ENCODE data around the gene PRG3.

The PRG3 gene

DNA sequence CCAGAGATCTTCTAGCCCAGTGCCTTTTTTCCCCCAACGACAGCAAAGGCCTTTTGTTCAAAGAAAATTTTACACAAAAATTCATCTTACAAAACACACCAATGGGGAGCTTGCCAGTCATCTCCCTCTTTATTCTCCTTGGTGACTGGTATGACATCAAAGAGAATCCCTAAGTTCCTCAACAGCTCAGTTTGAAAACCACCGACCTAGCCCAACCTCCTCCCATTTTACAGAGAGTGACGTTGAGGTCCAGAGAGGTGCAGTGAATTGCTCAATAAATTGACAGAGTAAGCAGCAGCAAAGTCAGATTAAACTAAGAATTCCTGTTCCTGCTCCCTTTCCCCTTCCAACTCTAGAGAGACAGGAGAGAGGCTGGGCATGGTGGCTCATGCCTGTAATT, 38.2 kb upstream of the PRG3 start:
- TF ChIP-seq, protein P1, sequence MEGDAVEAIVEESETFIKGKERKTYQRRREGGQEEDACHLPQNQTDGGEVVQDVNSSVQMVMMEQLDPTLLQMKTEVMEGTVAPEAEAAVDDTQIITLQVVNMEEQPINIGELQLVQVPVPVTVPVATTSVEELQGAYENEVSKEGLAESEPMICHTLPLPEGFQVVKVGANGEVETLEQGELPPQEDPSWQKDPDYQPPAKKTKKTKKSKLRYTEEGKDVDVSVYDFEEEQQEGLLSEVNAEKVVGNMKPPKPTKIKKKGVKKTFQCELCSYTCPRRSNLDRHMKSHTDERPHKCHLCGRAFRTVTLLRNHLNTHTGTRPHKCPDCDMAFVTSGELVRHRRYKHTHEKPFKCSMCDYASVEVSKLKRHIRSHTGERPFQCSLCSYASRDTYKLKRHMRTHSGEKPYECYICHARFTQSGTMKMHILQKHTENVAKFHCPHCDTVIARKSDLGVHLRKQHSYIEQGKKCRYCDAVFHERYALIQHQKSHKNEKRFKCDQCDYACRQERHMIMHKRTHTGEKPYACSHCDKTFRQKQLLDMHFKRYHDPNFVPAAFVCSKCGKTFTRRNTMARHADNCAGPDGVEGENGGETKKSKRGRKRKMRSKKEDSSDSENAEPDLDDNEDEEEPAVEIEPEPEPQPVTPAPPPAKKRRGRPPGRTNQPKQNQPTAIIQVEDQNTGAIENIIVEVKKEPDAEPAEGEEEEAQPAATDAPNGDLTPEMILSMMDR (IDR thresholded peaks at IDR 0.05; ENCODE audit: control insufficient read depth, extremely low read depth, insufficient read depth): no peak
- no peak for DNase-seq (ENCODE audit: low read depth)
- no peak overlapping the region for H3K4me3 ChIP-seq (ENCODE audit: low read depth, low read length)

DNA sequence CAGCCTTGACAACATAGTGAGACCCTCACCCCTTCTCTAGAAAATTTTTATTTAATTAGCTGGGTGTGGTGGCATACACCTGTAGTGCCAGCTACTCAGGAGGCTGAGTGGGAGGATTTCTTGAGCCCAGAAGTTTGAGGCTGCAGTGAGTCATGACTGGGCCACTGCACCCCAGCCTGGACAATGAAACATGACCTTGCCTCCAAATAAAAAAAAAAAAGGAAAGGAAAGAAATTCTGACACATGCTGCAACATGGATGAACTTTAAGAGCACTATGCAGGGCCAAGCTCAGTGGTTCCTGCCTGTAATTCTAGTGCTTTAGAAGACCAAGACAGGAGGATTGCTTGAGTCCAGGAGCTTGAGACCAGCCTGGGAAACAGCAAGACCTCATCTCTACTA, 37.2 kb upstream of the PRG3 start:
- no peak for DNase-seq (ENCODE audit: low read depth)
- TF ChIP-seq, protein P1 (IDR thresholded peaks at IDR 0.05; ENCODE audit: control insufficient read depth, extremely low read depth, insufficient read depth): no peak
- H3K4me3 ChIP-seq (ENCODE audit: low read depth, low read length): no peak overlapping the region

DNA sequence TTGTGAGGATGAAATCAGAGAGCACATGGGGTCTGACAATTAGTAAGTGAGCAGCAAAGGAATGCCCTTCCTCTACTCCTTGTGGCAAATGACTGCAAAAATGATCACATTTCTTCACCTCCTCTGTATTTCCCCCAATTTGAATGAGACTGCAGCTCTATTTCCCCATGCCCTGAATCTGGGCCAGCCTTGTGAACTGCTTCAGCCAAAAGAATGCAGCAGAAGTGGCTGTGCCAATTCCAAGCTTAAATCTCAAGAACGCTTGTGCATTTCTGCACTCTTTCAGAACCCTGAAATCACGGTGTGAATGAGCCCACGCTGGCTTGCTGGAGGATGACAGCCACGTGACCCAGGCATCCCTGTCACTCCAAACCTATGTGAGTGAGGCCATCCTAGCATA, 36.1 kb upstream of the PRG3 start:
- no peak for DNase-seq (ENCODE audit: low read depth)
- TF ChIP-seq, protein P1 (IDR thresholded peaks at IDR 0.05; ENCODE audit: control insufficient read depth, extremely low read depth, insufficient read depth): no peak

DNA sequence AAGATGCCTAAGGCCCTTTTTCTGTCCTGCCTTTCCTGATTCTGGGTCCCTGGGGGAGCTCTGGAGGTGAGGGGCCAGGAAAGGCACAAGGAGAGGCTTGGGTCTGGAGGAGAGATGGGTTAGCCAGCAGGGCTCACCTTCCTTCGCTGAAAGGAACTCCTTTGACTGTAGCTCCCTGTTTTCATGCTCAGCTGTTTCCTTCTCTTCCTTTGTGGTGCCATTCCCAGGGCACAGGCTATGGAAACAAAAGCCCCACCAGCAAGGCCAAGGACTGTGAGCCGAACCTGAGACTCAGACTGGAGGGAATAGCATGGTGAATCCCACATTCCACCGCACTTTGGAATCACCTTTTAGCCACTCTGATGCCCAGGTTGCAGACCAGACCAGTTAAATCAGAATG, 35.5 kb upstream of the PRG3 start:
- H3K4me3 ChIP-seq (ENCODE audit: low read depth, low read length): no peak overlapping the region
- TF ChIP-seq, protein P1 (IDR thresholded peaks at IDR 0.05; ENCODE audit: control insufficient read depth, extremely low read depth, insufficient read depth): no peak
- no peak for DNase-seq (ENCODE audit: low read depth)

More for the DNA sequence above, 36.1 kb upstream of the PRG3 start:
- no peak overlapping the region for H3K4me3 ChIP-seq (ENCODE audit: low read depth, low read length)

DNA sequence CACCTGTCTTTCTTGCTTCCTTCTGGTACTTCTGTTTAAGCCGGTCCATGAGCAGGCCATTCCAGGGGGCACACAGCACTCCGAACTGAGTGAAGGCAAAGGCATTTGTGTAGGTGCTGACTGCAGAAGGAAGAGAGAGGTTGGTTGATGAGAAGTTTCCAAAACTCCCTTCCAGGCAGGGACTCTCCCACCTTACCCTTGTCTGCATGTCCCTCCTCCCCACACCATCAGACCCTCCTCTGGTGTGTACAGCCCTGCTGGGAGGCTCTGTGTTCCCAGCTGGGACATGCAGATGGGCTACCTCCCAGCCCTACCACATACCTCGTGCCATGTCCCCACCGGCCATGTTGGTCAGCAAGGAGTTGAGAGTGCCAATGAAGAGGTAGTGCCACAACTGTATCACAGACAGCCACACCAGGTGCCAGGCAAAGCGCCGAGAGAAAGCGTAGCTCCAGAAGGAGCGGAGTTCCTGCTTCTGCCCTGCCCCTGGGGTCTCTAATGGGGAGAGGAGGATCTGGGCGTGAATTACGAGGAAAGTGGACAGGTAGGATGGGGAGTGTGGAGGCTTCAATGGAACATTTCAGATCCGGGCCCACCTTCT, 33.8 kb upstream of the PRG3 start:
- TF ChIP-seq, protein P1 (IDR thresholded peaks at IDR 0.05; ENCODE audit: control insufficient read depth, extremely low read depth, insufficient read depth): no peak
- no peak overlapping the region for H3K4me3 ChIP-seq (ENCODE audit: low read depth, low read length)
- no peak for DNase-seq (ENCODE audit: low read depth)

DNA sequence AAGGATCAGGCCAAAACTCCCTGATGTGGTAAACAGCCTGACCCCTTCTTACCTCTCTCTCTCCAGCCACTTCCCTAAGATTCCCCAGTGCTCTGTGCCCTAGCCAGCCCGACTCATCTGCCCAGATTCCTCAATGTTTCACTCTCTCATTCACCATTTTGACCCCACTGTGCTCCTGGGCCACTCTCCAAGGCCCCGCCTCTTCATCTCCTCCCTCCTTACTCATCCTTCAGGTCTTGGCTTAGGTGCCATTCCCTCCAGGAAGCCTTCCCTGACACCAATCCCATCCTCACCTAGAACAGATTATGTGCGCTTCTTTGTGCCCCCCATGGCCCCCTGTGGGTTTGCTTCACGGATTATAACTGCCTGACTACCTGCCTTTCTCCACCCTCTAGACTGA, 32.7 kb upstream of the PRG3 start:
- TF ChIP-seq, protein P1 (IDR thresholded peaks at IDR 0.05; ENCODE audit: control insufficient read depth, extremely low read depth, insufficient read depth): no peak

DNA sequence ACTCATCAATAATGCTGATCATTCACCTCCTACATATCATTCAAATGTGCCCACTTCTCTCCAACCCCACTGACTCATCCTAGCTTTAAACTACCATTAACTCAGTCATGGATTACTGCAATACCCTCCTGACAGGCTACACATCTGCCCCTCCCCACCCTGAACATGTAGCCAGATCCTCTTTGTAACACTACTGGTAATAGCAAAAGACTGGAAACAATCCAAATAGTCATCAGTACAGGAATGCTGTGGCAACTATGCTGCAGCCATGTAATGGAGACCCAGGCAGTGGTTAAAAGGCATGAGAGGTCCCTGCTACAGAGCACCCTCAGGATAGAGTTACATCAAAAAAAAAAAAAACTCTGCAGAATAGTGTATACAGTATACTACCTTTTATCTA, 29.3 kb upstream of the PRG3 start:
- H3K4me3 ChIP-seq (ENCODE audit: low read depth, low read length): no peak overlapping the region
- DNase-seq (ENCODE audit: low read depth): no peak
- TF ChIP-seq, protein P1 (IDR thresholded peaks at IDR 0.05; ENCODE audit: control insufficient read depth, extremely low read depth, insufficient read depth): no peak

More for the DNA sequence above, 32.7 kb upstream of the PRG3 start:
- no peak for DNase-seq (ENCODE audit: low read depth)
- H3K4me3 ChIP-seq (ENCODE audit: low read depth, low read length): no peak overlapping the region

All from LNCaP clone FGC (cell line).